HepG2 (cell line): ENCODE data around the gene GRB2. TPM values are rescaled to one million over a fixed set of nuclear protein-coding genes. Genes with fewer than 3 reads are reported as not detected.

ENCODE experiments used
- AFF4 ChIP-seq: sonication (generic); formaldehyde crosslinking; IDR thresholded peaks from 2 replicates; pipeline ENCODE4 v1.4.0; 2020; ENCODE audit warnings: missing genetic modification reagents
- KAT7 ChIP-seq: IDR thresholded peaks from 2 replicates; pipeline ENCODE4 v1.6.1; 2018; ENCODE audit warnings: borderline replicate concordance, missing compliant biosample characterization
- MTA1 ChIP-seq: sonication (generic); formaldehyde crosslinking; IDR thresholded peaks from 2 replicates; pipeline ENCODE4 v1.4.0; 2020; ENCODE audit warnings: missing genetic modification reagents, mild to moderate bottlenecking, borderline replicate concordance
- NR2F2 ChIP-seq: IDR thresholded peaks from 2 replicates; pipeline ENCODE4 v1.6.1; 2012; ENCODE audit warnings: low read depth, inconsistent platforms, borderline replicate concordance
- POGZ ChIP-seq: sonication (generic); formaldehyde crosslinking; IDR thresholded peaks from 2 replicates; pipeline ENCODE4 v1.4.0; 2020; ENCODE audit warnings: mild to moderate bottlenecking, missing genetic modification reagents
- RAD21 ChIP-seq: fragments of 450-650 bp; formaldehyde crosslinking; IDR thresholded peaks from 2 replicates; pipeline ENCODE4 v1.5.0; 2020; ENCODE audit warnings: mild to moderate bottlenecking
- REL ChIP-seq: sonication (generic); formaldehyde crosslinking; conservative IDR thresholded peaks from 2 replicates; pipeline ENCODE4 v1.8.0; 2022; ENCODE audit warnings: mild to moderate bottlenecking, missing genetic modification reagents, moderate library complexity
- SRY ChIP-seq: sonication (generic); formaldehyde crosslinking; IDR thresholded peaks from 2 replicates; pipeline ENCODE4 v1.8.0; 2022; ENCODE audit warnings: mild to moderate bottlenecking, missing genetic modification reagents
- ZBTB43 ChIP-seq: sonication (generic); formaldehyde crosslinking; conservative IDR thresholded peaks from 2 replicates; pipeline ENCODE4 v1.4.0; 2020; ENCODE audit warnings: missing genetic modification reagents
- ZNF101 ChIP-seq: sonication (generic); formaldehyde crosslinking; IDR thresholded peaks from 2 replicates; pipeline ENCODE4 v1.4.0; 2020; ENCODE audit warnings: mild to moderate bottlenecking, low read depth, missing genetic modification reagents, borderline replicate concordance
- ZNF687 ChIP-seq: sonication (generic); formaldehyde crosslinking; IDR thresholded peaks from 2 replicates; pipeline ENCODE4 v1.5.1; 2020; ENCODE audit warnings: mild to moderate bottlenecking, missing genetic modification reagents, moderate library complexity
- ZNF839 ChIP-seq: sonication (generic); formaldehyde crosslinking; IDR thresholded peaks from 2 replicates; pipeline ENCODE4 v1.4.0; 2020; ENCODE audit warnings: missing genetic modification reagents, mild to moderate bottlenecking, borderline replicate concordance
- polyA plus RNA-seq, 8 experiments: library from polyadenylated mRNA; depleted of rRNA in 3 of 8; stranded (reverse) in 7 of 8; unstranded in 1 of 8; fragments of >200 nt; fragmentation: Illumina TruSeq in 4 of 8; extraction: Trizol in 4 of 8; gene quantifications; 2 replicates each; pipeline versions ENCODE4 v1.2.1 to v1.2.3, GENCODE V29; 2011 to 2016; ENCODE audit warnings: low read depth in 4 of 8, missing spikeins in 1 of 8, mixed read lengths in 1 of 8; ENCODE audit not compliant: insufficient read depth in 1 of 8
- total RNA-seq, 5 experiments: library from RNA; depleted of rRNA; stranded (reverse); fragments of >200 nt; fragmentation: Illumina TruSeq; extraction: Trizol; gene quantifications; 2 replicates each; pipeline ENCODE4 v1.2.3, GENCODE V29; 2016; ENCODE audit warnings: low read depth in 1 of 5

The GRB2 gene
- total and polyA plus RNA-seq, 2 of the 13 experiments (the other 11 are each of a cell fraction or from before 2014, with no cell fraction given): 84.6 to 92.3 TPM

GRCh38 chr17:75270218-75270965 lies 135.1 kb downstream of the GRB2 start (continued):
- TF ChIP-seq ZBTB43 (no peak), SRY (CRISPR knock-in tag) (peak; percentile 10; the same call in 1 of the 2 replicates), POGZ (CRISPR knock-in tag) (no peak), REL (no peak; the same call in 1 of the 2 replicates), ZNF839 (CRISPR knock-in tag) (0 out of 2 replicates have a peak, but pooled peaks have one; percentile 57), ZNF687 (CRISPR knock-in tag) (peak; percentile 75), ZNF101 (no peak; the same call in 1 of the 2 replicates), RAD21 (CRISPR knock-in tag) (peak; percentile 85), NR2F2 (no peak), KAT7 (0 out of 2 replicates have a peak, but pooled peaks have one; percentile 38), MTA1 (CRISPR knock-in tag) (peak; percentile 66; the same call in 1 of the 2 replicates), AFF4 (CRISPR knock-in tag) (no peak)
- TF ChIP-seq, all 625 proteins: peak for 239
